HepG2 (cell line): Measurements from ENCODE around the gene LIPT2. TPM values are rescaled to one million over a fixed set of nuclear protein-coding genes. Genes with fewer than 3 reads are reported as not detected.

Experiments
- CREM ChIP-seq, 2 experiments: sonication (generic) in 1 of 2; formaldehyde crosslinking in 1 of 2; IDR thresholded peaks; 2 replicates each; pipeline versions ENCODE4 v1.4.0 to v1.6.1; 2016 to 2020; ENCODE audit warnings: antibody characterized with exemption in 1 of 2, mild to moderate bottlenecking in 1 of 2, missing genetic modification reagents in 1 of 2
- CSRNP1 ChIP-seq: sonication (generic); formaldehyde crosslinking; IDR thresholded peaks from 2 replicates; pipeline ENCODE4 v1.8.1; 2023; ENCODE audit warnings: mild to moderate bottlenecking, missing genetic modification reagents
- DNMT1 ChIP-seq: sonication (generic); formaldehyde crosslinking; IDR thresholded peaks from 2 replicates; pipeline ENCODE4 v1.5.1; 2020; ENCODE audit warnings: mild to moderate bottlenecking, missing genetic modification reagents
- EED ChIP-seq: sonication (generic); formaldehyde crosslinking; IDR thresholded peaks from 2 replicates; pipeline ENCODE4 v1.5.0; 2020; ENCODE audit warnings: mild to moderate bottlenecking, missing genetic modification reagents
- FOXA3 ChIP-seq: IDR thresholded peaks from 2 replicates; pipeline ENCODE4 v1.6.1; 2016; ENCODE audit warnings: missing genetic modification reagents, missing compliant biosample characterization
- HES4 ChIP-seq: sonication (generic); formaldehyde crosslinking; IDR thresholded peaks from 2 replicates; pipeline ENCODE4 v1.9.0; 2021; ENCODE audit warnings: mild to moderate bottlenecking, missing genetic modification reagents, borderline replicate concordance
- SALL2 ChIP-seq: sonication (generic); formaldehyde crosslinking; IDR thresholded peaks from 2 replicates; pipeline ENCODE4 v1.8.1; 2023; ENCODE audit warnings: mild to moderate bottlenecking, missing genetic modification reagents, inconsistent platforms
- SIX1 ChIP-seq: sonication (generic); formaldehyde crosslinking; IDR thresholded peaks from 2 replicates; pipeline ENCODE4 v1.4.0; 2020; ENCODE audit warnings: missing genetic modification reagents, borderline replicate concordance
- THAP11 ChIP-seq: IDR thresholded peaks from 2 replicates; pipeline ENCODE4 v1.6.1; 2016; ENCODE audit warnings: missing biosample characterization, missing genetic modification reagents
- ZBTB34 ChIP-seq: sonication (generic); formaldehyde crosslinking; IDR thresholded peaks from 2 replicates; pipeline ENCODE4 v1.8.0; 2022; ENCODE audit warnings: mild to moderate bottlenecking, missing genetic modification reagents
- ZC3H13 ChIP-seq: sonication (generic); formaldehyde crosslinking; IDR thresholded peaks from 2 replicates; pipeline ENCODE4 v1.8.1; 2023; ENCODE audit warnings: mild to moderate bottlenecking, missing genetic modification reagents, moderate library complexity
- ZNF552 ChIP-seq: sonication (generic); formaldehyde crosslinking; IDR thresholded peaks from 2 replicates; pipeline ENCODE4 v1.9.0; 2022; ENCODE audit warnings: missing genetic modification reagents, mild to moderate bottlenecking, borderline replicate concordance
- ZNF570 ChIP-seq: sonication (generic); formaldehyde crosslinking; IDR thresholded peaks from 2 replicates; pipeline ENCODE4 v1.4.0; 2020; ENCODE audit warnings: mild to moderate bottlenecking, missing genetic modification reagents, borderline replicate concordance
- ZNF589 ChIP-seq: sonication (generic); formaldehyde crosslinking; conservative IDR thresholded peaks from 2 replicates; pipeline ENCODE4 v1.8.0; 2022; ENCODE audit warnings: mild to moderate bottlenecking, moderate library complexity, missing genetic modification reagents
- ZNF737 ChIP-seq: sonication (generic); formaldehyde crosslinking; IDR thresholded peaks from 2 replicates; pipeline ENCODE4 v1.5.0; 2020; ENCODE audit warnings: missing genetic modification reagents, mild to moderate bottlenecking, borderline replicate concordance
- polyA plus RNA-seq, 8 experiments: library from polyadenylated mRNA; depleted of rRNA in 3 of 8; stranded (reverse) in 7 of 8; unstranded in 1 of 8; fragments of >200 nt; fragmentation: Illumina TruSeq in 4 of 8; extraction: Trizol in 4 of 8; gene quantifications; 2 replicates each; pipeline versions ENCODE4 v1.2.1 to v1.2.3, GENCODE V29; 2011 to 2016; ENCODE audit warnings: low read depth in 4 of 8, missing spikeins in 1 of 8, mixed read lengths in 1 of 8; ENCODE audit not compliant: insufficient read depth in 1 of 8
- total RNA-seq, 5 experiments: library from RNA; depleted of rRNA; stranded (reverse); fragments of >200 nt; fragmentation: Illumina TruSeq; extraction: Trizol; gene quantifications; 2 replicates each; pipeline ENCODE4 v1.2.3, GENCODE V29; 2016; ENCODE audit warnings: low read depth in 1 of 5
- TF ChIP-seq, protein P1 (sequence below): sonication (generic); formaldehyde crosslinking; IDR thresholded peaks from 2 replicates; pipeline ENCODE4 v1.5.1; 2020; ENCODE audit warnings: mild to moderate bottlenecking, missing genetic modification reagents, moderate library complexity
- TF ChIP-seq, protein P2 (sequence below): fragments of 450-650 bp; IDR thresholded peaks from 2 replicates; pipeline ENCODE4 v1.6.1; 2017; ENCODE audit warnings: mild to moderate bottlenecking
- TF ChIP-seq, protein P3 (sequence below): sonication (generic); formaldehyde crosslinking; IDR thresholded peaks from 2 replicates; pipeline ENCODE4 v1.9.0; 2021; ENCODE audit warnings: missing genetic modification reagents, borderline replicate concordance

LIPT2 gene
- total and polyA plus RNA-seq, 2 of the 13 experiments (the other 11 are each of a cell fraction or from before 2014, with no cell fraction given): 3.0 to 5.6 TPM

DNA sequence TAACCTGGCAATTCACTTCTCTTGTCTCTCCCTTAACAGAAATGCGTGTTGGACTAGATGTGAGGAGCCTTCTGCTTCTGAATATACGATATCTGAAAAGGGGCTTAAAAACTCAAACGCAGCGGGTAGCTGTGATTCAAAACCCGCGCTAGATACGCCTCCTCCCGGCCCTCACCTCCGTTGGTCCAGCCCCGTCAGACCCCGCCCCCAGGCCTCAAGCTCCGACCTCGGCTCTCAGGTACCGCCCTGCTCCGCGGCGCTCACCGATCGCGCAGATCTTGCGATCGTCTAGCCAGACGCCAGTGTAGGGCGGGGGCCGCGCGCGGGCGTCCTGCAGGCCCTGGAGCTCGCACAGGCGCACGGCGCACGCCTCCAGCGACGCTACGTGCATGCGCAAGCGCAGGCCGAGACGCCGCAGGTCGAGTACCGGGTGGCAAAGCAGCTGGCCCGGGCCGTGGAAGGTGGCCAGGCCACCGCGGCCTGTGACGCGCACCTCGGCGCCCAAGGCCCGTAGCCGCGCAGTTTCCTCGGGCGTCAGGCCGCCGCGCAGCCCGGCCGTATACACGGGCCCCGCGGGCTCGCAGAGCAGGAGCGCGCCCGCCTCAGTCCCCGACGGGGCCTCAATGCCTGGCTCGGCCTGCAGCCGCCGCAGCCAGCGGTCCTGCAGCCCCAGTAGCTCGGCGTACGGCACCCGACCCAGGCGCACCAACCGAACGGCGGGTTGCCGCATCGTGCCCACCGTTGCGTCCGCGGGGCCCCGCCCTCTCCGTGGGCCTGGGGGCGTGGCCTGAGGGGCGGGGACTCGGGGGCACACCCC, at the start of gene LIPT2 (continued):
- TF ChIP-seq, protein P1, sequence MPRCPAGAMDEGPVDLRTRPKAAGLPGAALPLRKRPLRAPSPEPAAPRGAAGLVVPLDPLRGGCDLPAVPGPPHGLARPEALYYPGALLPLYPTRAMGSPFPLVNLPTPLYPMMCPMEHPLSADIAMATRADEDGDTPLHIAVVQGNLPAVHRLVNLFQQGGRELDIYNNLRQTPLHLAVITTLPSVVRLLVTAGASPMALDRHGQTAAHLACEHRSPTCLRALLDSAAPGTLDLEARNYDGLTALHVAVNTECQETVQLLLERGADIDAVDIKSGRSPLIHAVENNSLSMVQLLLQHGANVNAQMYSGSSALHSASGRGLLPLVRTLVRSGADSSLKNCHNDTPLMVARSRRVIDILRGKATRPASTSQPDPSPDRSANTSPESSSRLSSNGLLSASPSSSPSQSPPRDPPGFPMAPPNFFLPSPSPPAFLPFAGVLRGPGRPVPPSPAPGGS (CRISPR knock-in tag): peak; percentile 97
- peak; percentile 78 for TF ChIP-seq THAP11 (CRISPR knock-in tag)
- TF ChIP-seq, protein P2, sequence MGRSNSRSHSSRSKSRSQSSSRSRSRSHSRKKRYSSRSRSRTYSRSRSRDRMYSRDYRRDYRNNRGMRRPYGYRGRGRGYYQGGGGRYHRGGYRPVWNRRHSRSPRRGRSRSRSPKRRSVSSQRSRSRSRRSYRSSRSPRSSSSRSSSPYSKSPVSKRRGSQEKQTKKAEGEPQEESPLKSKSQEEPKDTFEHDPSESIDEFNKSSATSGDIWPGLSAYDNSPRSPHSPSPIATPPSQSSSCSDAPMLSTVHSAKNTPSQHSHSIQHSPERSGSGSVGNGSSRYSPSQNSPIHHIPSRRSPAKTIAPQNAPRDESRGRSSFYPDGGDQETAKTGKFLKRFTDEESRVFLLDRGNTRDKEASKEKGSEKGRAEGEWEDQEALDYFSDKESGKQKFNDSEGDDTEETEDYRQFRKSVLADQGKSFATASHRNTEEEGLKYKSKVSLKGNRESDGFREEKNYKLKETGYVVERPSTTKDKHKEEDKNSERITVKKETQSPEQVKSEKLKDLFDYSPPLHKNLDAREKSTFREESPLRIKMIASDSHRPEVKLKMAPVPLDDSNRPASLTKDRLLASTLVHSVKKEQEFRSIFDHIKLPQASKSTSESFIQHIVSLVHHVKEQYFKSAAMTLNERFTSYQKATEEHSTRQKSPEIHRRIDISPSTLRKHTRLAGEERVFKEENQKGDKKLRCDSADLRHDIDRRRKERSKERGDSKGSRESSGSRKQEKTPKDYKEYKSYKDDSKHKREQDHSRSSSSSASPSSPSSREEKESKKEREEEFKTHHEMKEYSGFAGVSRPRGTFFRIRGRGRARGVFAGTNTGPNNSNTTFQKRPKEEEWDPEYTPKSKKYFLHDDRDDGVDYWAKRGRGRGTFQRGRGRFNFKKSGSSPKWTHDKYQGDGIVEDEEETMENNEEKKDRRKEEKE: no peak
- peak; percentile 84; the same call in 1 of the 2 replicates for TF ChIP-seq CSRNP1 (CRISPR knock-in tag)
- TF ChIP-seq ZNF552 (CRISPR knock-in tag): peak; percentile 36; the same call in 1 of the 2 replicates
- peak; percentile 87; the same call in 1 of the 2 replicates for TF ChIP-seq ZC3H13 (CRISPR knock-in tag)
- peak; percentile 97 for TF ChIP-seq DNMT1 (CRISPR knock-in tag)
- no peak for TF ChIP-seq ZNF737 (CRISPR knock-in tag)
- TF ChIP-seq ZNF570: 0 out of 2 replicates have a peak, but pooled peaks have one; percentile 51
- peak; percentile 98 for TF ChIP-seq HES4 (CRISPR knock-in tag)
- peak; percentile 9; the same call in 1 of the 2 replicates for TF ChIP-seq FOXA3
- TF ChIP-seq ZNF589 (CRISPR knock-in tag): peak; percentile 42; the same call in 1 of the 2 replicates
- peak; percentile 92; the same call in 1 of the 2 replicates for TF ChIP-seq EED (CRISPR knock-in tag)
- TF ChIP-seq, protein P3, sequence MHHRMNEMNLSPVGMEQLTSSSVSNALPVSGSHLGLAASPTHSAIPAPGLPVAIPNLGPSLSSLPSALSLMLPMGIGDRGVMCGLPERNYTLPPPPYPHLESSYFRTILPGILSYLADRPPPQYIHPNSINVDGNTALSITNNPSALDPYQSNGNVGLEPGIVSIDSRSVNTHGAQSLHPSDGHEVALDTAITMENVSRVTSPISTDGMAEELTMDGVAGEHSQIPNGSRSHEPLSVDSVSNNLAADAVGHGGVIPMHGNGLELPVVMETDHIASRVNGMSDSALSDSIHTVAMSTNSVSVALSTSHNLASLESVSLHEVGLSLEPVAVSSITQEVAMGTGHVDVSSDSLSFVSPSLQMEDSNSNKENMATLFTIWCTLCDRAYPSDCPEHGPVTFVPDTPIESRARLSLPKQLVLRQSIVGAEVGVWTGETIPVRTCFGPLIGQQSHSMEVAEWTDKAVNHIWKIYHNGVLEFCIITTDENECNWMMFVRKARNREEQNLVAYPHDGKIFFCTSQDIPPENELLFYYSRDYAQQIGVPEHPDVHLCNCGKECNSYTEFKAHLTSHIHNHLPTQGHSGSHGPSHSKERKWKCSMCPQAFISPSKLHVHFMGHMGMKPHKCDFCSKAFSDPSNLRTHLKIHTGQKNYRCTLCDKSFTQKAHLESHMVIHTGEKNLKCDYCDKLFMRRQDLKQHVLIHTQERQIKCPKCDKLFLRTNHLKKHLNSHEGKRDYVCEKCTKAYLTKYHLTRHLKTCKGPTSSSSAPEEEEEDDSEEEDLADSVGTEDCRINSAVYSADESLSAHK (CRISPR knock-in tag): no peak
- peak; percentile 95 for TF ChIP-seq SALL2 (CRISPR knock-in tag)
- peak; percentile 31; the same call in 1 of the 2 replicates for TF ChIP-seq ZBTB34 (CRISPR knock-in tag)
- peak; percentile 43 for TF ChIP-seq CREM (IDR thresholded peaks at IDR 0.05)
- TF ChIP-seq CREM (CRISPR knock-in tag; IDR thresholded peaks at IDR 0.05): no peak
- TF ChIP-seq SIX1: 0 out of 2 replicates have a peak, but pooled peaks have one; percentile 14
